Panc1 (cell line): ENCODE measurements around the gene XXYLT1.

Source experiments
- CTCF ChIP-seq: fragments of 450-650 bp; IDR thresholded peaks from 2 replicates; pipeline ENCODE4 v1.5.1; 2017; ENCODE audit warnings: mild to moderate bottlenecking
- REST ChIP-seq, 2 experiments: IDR thresholded peaks; 2 replicates each; pipeline ENCODE4 v1.6.1; 2011 to 2012; ENCODE audit warnings: low read depth in 2 of 2, control low read depth in 1 of 2, low read length in 1 of 2, mild to moderate bottlenecking in 1 of 2, moderate library complexity in 1 of 2; ENCODE audit not compliant: insufficient read depth in 1 of 2
- SIN3A ChIP-seq: IDR thresholded peaks from 2 replicates; pipeline ENCODE4 v1.6.1; 2012; ENCODE audit warnings: low read depth, mild to moderate bottlenecking, low read length, moderate library complexity, borderline replicate concordance; ENCODE audit not compliant: insufficient read depth

- TF ChIP-seq CTCF (no peak), REST (IDR thresholded peaks at IDR 0.05; ENCODE audit: insufficient read depth in 1 of 2, low read depth in 2 of 2, low read length in 1 of 2) (no peak), SIN3A (no peak)
These were observed 31.5 kb upstream of the XXYLT1 start for GRCh38 chr3:195302431-195302830.
